Fibroblast of villous mesenchyme (primary cell): ENCODE data around the gene ZNF529. TPM values are rescaled to one million over a fixed set of nuclear protein-coding genes. Genes with fewer than 3 reads are reported as not detected.

Experiments
- DNase-seq: peaks from one replicate; pipeline ENCODE4 v3.0.0-alpha.2; 2010; ENCODE audit warnings: low read depth
- H3K4me3 ChIP-seq: 2 replicates; pipeline ENCODE4 v1.5.1; 2011; ENCODE audit warnings: low read depth, mild to moderate bottlenecking, low read length
- CTCF ChIP-seq: IDR thresholded peaks from 2 replicates; pipeline ENCODE4 v1.5.1; 2012; ENCODE audit warnings: low read depth, mild to moderate bottlenecking, low read length; ENCODE audit not compliant: insufficient read depth
- total RNA-seq: library from RNA; depleted of rRNA; stranded (reverse); fragments of >200 nt; gene quantifications from 2 replicates; pipeline ENCODE4 v1.2.3, GENCODE V29; 2012

Gene ZNF529
- total RNA-seq, 1 donor = 14.2 TPM

- no peak for DNase-seq
- TF ChIP-seq CTCF = no peak
- no peak overlapping the region for H3K4me3 ChIP-seq
Observed at GRCh38 chr19:36508325-36508724, 64.8 kb downstream of the ZNF529 start.

GRCh38 chr19:36501973-36502372, 71.1 kb downstream of the ZNF529 start:
- no peak for TF ChIP-seq CTCF
- no peak for DNase-seq
- no peak overlapping the region for H3K4me3 ChIP-seq

GRCh38 chr19:36497001-36497400, 76.1 kb downstream of the ZNF529 start:
- no peak for TF ChIP-seq CTCF
- no peak overlapping the region for H3K4me3 ChIP-seq
- DNase-seq = no peak

Other genes with a start within 250 kb of the ZNF529 start
- gene ZFP14, start 194.1 kb downstream of the ZNF529 start, total RNA-seq = 2.6 and 4.7 TPM in 2 replicates
- gene ZFP82, start 154.6 kb downstream of the ZNF529 start, total RNA-seq = 3.5 and 8.2 TPM in 2 replicates
- 8.4 and 11.2 TPM in 2 replicates for gene ZNF566, start 83.7 kb downstream of the ZNF529 start, total RNA-seq
- gene ZNF260, start 45.0 kb downstream of the ZNF529 start, total RNA-seq = 11.3 and 21.6 TPM in 2 replicates
- gene ZNF382, start 32.0 kb upstream of the ZNF529 start, total RNA-seq = 5.2 and 10.4 TPM in 2 replicates
- 10.3 and 13.4 TPM in 2 replicates for gene ZNF461, start 93.5 kb upstream of the ZNF529 start, total RNA-seq
- gene ZNF567, start 114.3 kb upstream of the ZNF529 start, total RNA-seq = 4.2 and 8.2 TPM in 2 replicates
- 3.2 and 3.9 TPM in 2 replicates for gene ZNF850, start 199.5 kb upstream of the ZNF529 start, total RNA-seq